ENCODE measurements around the gene C15orf39.

DNA sequence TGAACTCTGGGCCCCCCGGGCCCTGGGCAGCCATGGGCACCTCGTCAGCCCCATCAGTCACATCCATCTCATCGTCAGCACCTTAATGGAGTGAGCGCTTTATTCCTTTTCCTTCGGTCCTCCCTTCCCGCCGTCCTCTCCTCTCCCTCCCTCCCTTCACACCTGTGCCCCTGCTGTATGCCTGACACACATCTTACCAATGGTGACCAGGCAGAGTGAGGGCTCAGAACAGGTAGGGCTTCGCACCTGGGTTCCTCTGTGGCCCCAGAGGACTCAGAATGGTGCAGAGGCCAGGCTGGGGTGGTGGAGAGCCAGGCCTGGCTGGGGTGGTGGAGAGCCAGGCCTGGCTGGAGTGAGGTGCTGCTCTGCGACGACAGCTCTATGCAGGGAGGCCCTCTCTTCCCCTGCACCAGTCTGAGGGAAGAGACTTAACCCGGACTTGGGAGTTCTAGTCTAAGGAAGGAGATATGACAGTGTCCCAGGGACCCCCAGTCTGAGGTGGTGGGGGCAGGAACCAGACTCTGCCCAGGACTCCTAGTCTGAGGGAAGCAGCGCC lies 11.6 kb downstream of the C15orf39 start:
- TF ChIP-seq, protein P1, sequence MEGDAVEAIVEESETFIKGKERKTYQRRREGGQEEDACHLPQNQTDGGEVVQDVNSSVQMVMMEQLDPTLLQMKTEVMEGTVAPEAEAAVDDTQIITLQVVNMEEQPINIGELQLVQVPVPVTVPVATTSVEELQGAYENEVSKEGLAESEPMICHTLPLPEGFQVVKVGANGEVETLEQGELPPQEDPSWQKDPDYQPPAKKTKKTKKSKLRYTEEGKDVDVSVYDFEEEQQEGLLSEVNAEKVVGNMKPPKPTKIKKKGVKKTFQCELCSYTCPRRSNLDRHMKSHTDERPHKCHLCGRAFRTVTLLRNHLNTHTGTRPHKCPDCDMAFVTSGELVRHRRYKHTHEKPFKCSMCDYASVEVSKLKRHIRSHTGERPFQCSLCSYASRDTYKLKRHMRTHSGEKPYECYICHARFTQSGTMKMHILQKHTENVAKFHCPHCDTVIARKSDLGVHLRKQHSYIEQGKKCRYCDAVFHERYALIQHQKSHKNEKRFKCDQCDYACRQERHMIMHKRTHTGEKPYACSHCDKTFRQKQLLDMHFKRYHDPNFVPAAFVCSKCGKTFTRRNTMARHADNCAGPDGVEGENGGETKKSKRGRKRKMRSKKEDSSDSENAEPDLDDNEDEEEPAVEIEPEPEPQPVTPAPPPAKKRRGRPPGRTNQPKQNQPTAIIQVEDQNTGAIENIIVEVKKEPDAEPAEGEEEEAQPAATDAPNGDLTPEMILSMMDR (IDR thresholded peaks at IDR 0.05), result no peak
- no peak for TF ChIP-seq POLR2A (IDR thresholded peaks at IDR 0.05)
